C4-2B (cell line): ENCODE results near the gene BLVRA.

Experiments used
- ZFX ChIP-seq: fragments of 450-650 bp; IDR thresholded peaks from 2 replicates; pipeline ENCODE4 v1.6.1; 2017
- TF ChIP-seq, protein P1 (sequence below): fragments of 450-650 bp; conservative IDR thresholded peaks from 2 replicates; pipeline ENCODE4 v1.5.1; 2017; ENCODE audit warnings: mild to moderate bottlenecking

- TF ChIP-seq, protein P1, sequence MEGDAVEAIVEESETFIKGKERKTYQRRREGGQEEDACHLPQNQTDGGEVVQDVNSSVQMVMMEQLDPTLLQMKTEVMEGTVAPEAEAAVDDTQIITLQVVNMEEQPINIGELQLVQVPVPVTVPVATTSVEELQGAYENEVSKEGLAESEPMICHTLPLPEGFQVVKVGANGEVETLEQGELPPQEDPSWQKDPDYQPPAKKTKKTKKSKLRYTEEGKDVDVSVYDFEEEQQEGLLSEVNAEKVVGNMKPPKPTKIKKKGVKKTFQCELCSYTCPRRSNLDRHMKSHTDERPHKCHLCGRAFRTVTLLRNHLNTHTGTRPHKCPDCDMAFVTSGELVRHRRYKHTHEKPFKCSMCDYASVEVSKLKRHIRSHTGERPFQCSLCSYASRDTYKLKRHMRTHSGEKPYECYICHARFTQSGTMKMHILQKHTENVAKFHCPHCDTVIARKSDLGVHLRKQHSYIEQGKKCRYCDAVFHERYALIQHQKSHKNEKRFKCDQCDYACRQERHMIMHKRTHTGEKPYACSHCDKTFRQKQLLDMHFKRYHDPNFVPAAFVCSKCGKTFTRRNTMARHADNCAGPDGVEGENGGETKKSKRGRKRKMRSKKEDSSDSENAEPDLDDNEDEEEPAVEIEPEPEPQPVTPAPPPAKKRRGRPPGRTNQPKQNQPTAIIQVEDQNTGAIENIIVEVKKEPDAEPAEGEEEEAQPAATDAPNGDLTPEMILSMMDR: no peak
- no peak for TF ChIP-seq ZFX
Measured at GRCh38 chr7:43769791-43770465, 11.4 kb downstream of the BLVRA start.
